Activated T-cell treated with anti-CD3 and anti-CD28 coated beads, Interleukin-2, amount 50 U/mL, for 72 hours (primary cell): ENCODE measurements around the gene AXIN1. TPM values are rescaled to one million over a fixed set of nuclear protein-coding genes. Genes with fewer than 3 reads are reported as not detected.
"Not testable (repeated sequence)": the region's sequence is repeated elsewhere in the genome, so short reads cannot be mapped to it uniquely, and the experiment has no call there.

Source experiments
- ATAC-seq, 2 donors: fragments of 150-1000 bp; cut with Tn5 transposase; replicated peaks in 1 of 2; 2 replicates each; pipeline ENCODE4 v1.10.0; 2021; ENCODE audit warnings: moderate library complexity in 2 of 2, mild to moderate bottlenecking in 1 of 2
- DNase-seq, 2 donors: peaks; one replicate each; pipeline ENCODE4 v3.0.0; 2021 to 2022; ENCODE audit warnings: mixed read lengths in 1 of 2
- H3K27ac Mint-ChIP-seq: one replicate; pipeline ENCODE4 v1.8.0; 2022; ENCODE audit warnings: mild to moderate bottlenecking, moderate library complexity, mixed read lengths
- H3K27me3 Mint-ChIP-seq: one replicate; pipeline ENCODE4 v1.8.0; 2022; ENCODE audit warnings: low read depth, mixed read lengths
- H3K36me3 Mint-ChIP-seq, 2 donors: one replicate each; pipeline ENCODE4 v1.8.0; 2022; ENCODE audit warnings: mixed read lengths in 2 of 2, mild to moderate bottlenecking in 1 of 2; ENCODE audit not compliant: insufficient read depth in 2 of 2
- H3K4me1 Mint-ChIP-seq: one replicate; pipeline ENCODE4 v1.8.0; 2022; ENCODE audit warnings: low read depth, mixed read lengths
- H3K4me3 Mint-ChIP-seq, 2 donors: one replicate each; pipeline ENCODE4 v1.8.0; 2022; ENCODE audit warnings: mild to moderate bottlenecking in 2 of 2, mixed read lengths in 2 of 2, moderate library complexity in 2 of 2
- H3K9me3 Mint-ChIP-seq, 2 donors: one replicate each; pipeline ENCODE4 v1.8.0; 2022; ENCODE audit warnings: mixed read lengths in 2 of 2
- total RNA-seq, 2 donors: library from RNA; stranded (reverse); gene quantifications; one replicate each; pipeline ENCODE4 v1.2.3, GENCODE V29; 2022

Gene AXIN1
- total RNA-seq, 2 donors from 2014 or later, result 28.8 to 29.4 TPM

DNA sequence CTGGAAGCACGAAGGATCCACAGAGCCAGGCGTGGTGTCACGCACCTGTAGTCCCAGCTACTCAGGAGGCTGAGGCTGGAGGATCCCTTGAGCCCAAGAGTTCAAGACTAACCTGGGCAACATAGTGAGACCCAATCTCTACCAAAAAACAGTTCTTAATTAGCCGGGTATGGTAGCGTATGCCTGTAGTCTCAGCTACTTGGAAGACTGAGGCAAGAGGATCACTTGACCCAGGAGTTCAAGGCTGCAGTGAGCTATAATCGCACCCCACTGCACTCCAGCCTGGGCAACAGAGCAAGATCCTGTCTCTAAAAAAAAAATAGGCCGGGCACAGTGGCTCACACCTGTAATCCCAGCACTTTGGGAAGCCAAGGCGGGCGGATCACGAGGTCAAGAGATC lies 4.0 kb downstream of the AXIN1 start:
- not testable (repeated sequence) for H3K27me3 Mint-ChIP-seq, H3K4me3 Mint-ChIP-seq, H3K27ac Mint-ChIP-seq, ATAC-seq, DNase-seq, H3K9me3 Mint-ChIP-seq
- Mint-ChIP-seq H3K36me3 (peaks cover 4 to 14% of the 10 kb centered on the region in 2 donors), H3K4me1 (peaks cover 70% of the 10 kb centered on the region)

DNA sequence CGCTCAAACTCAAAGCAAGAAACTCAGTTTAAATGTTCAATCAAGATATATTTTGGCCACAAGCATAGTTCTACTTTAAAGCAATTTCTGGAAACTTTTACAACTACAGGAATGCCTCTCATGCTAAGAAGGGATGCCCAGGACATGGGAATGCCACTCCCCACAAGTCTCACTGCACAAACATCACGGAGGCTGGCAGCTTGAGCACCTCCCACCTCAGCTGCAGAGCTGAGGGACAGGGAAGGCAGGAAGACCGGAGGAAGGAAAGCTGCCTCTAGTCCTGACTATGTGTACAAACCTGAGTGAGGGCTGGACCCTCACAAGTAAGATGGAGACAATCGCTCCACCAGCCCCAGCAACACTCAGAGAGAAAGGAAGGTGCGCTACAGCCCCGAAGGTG lies 5.3 kb downstream of the AXIN1 start:
- Mint-ChIP-seq H3K4me3 (no peak overlapping the region), H3K9me3 (no peaks in the 10 kb centered on the region), H3K27ac (no peak overlapping the region), H3K4me1 (peaks cover 82% of the 10 kb centered on the region), H3K36me3 (peaks cover 4 to 14% of the 10 kb centered on the region in 2 donors), H3K27me3 (no peaks in the 10 kb centered on the region)
- ATAC-seq (no peak), DNase-seq (no peak)

DNA sequence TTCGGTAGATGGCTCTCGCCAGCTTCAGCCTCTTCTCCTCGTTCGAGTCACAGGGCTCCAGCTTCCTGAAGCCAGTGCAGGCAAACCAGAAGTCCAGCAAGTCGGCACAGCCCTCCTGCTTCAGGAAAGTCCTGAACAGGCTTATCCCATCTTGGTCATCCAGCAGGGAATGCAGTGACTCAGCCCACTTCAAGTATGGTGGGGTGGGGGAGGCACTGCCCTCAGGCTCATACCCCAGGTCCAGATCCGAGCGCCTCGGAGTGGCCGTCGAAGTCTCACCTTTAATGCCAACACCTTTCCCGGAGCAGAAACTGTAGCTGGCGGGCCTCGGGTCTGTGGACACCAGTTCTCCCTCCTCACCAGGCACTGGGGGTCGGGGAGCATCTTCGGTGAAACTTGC lies 5.9 kb downstream of the AXIN1 start:
- no peaks in the 10 kb centered on the region for H3K9me3 Mint-ChIP-seq
- H3K36me3 Mint-ChIP-seq, result peaks cover 4 to 16% of the 10 kb centered on the region in 2 donors
- DNase-seq, result no peak
- no peak for ATAC-seq
- H3K27me3 Mint-ChIP-seq, result no peaks in the 10 kb centered on the region
- H3K27ac Mint-ChIP-seq, result no peak overlapping the region
- H3K4me1 Mint-ChIP-seq, result peaks cover 87% of the 10 kb centered on the region
- H3K4me3 Mint-ChIP-seq, result no peak overlapping the region

DNA sequence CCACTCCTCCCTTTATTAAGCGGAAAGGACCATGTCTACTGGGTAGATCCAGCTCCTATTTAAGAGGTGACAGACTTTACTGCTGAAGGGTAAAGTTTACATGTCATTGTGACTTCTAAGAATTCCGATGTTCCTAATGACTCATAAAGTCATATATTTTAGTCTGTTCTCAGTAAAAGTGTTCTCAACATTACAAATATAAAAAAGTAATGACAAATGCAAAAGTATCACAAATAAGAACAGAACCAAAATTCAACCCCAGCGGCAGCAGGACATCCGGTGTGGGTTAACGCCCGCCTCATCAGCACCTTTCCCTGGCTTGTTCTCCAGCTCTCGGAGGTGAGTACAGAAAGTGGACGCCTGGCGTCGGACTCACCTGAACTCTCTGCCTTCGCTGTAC lies 6.8 kb downstream of the AXIN1 start:
- peak overlapping the region in 1 of 2 donors; percentile 30 for H3K4me3 Mint-ChIP-seq
- peak in 1 of 2 donors; percentile 41 for DNase-seq

DNA sequence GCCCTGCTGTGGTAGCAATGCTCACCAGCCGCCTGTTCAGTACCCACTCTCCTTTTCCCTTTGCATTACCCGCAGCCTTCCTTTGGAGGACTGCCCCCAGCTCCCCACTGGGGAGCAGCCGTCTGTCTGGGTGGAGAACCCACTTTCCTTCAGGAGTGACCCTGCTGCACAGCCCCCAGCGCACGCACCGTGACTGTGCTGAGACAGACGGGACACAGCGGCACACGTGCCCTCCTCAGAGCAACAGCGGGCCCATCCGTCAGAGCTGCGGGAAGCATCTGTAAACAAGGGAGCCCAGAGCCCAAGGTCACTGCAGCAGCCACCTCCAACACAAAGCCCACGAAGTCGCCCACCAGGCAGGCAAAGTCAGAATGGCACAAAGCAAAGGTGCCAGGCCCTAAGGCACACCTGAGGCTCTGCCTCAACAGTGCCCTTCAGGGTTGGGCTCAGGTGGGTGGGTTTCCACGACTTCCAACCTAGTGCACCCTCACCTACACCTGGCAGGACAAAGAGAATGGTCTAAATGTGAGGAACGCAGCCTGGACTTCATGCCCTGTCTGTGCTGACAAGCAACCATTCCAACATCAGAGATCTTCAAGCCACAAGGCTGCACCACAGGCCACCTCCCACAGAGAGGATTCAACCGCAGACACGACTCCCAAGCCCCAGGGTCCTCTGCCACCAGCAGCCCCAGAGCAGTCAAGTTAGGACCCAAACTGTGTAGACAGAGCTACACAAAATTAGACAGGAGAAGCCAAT lies 9.9 kb downstream of the AXIN1 start:
- DNase-seq (no peak), ATAC-seq (no peak)
- no peak overlapping the region for H3K4me3 Mint-ChIP-seq
- peaks cover 4 to 13% of the 10 kb centered on the region in 2 donors for H3K36me3 Mint-ChIP-seq
- H3K27me3 Mint-ChIP-seq, result no peaks in the 10 kb centered on the region
- H3K27ac Mint-ChIP-seq, result no peak overlapping the region
- H3K4me1 Mint-ChIP-seq, result peaks cover 65% of the 10 kb centered on the region
- H3K9me3 Mint-ChIP-seq, result no peaks in the 10 kb centered on the region

More for the DNA sequence above, 6.8 kb downstream of the AXIN1 start:
- Mint-ChIP-seq H3K27ac (no peak overlapping the region), H3K36me3 (peaks cover 4 to 16% of the 10 kb centered on the region in 2 donors), H3K9me3 (no peaks in the 10 kb centered on the region), H3K4me1 (peaks cover 80% of the 10 kb centered on the region), H3K27me3 (no peaks in the 10 kb centered on the region)
- peak; percentile 46 to 77 for ATAC-seq

DNA sequence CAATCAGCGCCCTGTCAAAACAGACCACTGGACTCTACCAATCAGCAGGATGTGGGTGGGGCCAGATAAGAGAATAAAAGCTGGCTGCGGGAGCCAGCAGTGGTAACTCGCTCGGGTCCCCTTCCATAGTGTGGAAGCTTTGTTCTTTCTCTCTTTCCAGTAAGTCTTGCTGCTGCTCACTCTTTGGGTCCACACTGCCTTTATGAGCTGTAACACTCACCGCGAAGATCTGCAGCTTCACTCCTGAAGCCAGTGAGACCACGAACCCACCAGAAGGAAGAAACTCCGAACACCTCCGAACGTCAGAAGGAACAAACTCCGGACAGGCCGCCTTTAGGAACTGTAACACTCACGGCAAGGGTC lies 10.6 kb downstream of the AXIN1 start:
- H3K4me1 Mint-ChIP-seq, result peaks cover 58% of the 10 kb centered on the region
- H3K27ac Mint-ChIP-seq, H3K27me3 Mint-ChIP-seq, H3K9me3 Mint-ChIP-seq, H3K4me3 Mint-ChIP-seq, DNase-seq, ATAC-seq: not testable (repeated sequence)
- peaks cover 4 to 13% of the 10 kb centered on the region in 2 donors for H3K36me3 Mint-ChIP-seq

DNA sequence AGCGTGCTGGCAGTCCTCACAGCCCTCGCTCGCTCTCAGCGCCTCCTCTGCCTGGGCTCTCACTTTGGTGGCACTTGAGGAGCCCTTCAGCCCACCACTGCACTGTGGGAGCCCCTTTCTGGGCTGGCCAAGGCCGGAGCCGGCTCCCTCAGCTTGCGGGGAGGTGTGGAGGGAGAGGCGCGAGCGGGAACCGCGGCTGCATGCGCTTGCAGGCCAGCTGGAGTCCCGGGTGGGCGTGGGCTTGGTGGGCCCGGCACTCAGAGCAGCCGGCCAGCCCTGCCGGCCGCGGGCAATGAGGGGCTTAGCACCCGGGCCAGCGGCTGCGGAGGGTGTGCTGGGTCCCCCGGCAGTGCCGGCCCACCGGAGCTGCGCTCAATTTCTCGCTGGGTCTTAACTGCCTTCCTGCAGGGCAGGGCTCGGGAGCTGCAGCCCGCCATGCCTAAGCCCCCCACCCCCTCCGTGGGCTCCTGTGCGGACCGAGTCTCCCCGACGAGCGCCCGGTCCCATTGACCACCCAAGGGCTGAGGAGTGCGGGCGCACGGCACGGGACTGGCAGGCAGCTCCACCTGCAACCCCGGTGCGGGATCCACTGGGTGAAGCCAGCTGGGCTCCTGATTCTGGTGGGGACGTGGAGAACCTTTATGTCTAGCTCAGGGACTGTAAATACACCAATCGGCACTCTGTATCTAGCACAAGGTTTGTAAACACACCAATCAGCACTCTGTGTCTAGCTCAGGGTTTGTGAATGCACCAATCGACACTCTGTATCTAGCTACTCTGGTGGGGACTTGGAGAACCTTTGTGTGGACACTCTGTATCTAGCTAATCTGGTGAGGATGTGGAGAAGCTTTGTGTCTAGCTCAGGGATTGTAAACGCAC lies 11.2 kb downstream of the AXIN1 start:
- Mint-ChIP-seq H3K36me3 (peaks cover 4 to 13% of the 10 kb centered on the region in 2 donors), H3K4me1 (peaks cover 57% of the 10 kb centered on the region)
- H3K9me3 Mint-ChIP-seq, H3K27ac Mint-ChIP-seq, ATAC-seq, H3K27me3 Mint-ChIP-seq, DNase-seq, H3K4me3 Mint-ChIP-seq: not testable (repeated sequence)

DNA sequence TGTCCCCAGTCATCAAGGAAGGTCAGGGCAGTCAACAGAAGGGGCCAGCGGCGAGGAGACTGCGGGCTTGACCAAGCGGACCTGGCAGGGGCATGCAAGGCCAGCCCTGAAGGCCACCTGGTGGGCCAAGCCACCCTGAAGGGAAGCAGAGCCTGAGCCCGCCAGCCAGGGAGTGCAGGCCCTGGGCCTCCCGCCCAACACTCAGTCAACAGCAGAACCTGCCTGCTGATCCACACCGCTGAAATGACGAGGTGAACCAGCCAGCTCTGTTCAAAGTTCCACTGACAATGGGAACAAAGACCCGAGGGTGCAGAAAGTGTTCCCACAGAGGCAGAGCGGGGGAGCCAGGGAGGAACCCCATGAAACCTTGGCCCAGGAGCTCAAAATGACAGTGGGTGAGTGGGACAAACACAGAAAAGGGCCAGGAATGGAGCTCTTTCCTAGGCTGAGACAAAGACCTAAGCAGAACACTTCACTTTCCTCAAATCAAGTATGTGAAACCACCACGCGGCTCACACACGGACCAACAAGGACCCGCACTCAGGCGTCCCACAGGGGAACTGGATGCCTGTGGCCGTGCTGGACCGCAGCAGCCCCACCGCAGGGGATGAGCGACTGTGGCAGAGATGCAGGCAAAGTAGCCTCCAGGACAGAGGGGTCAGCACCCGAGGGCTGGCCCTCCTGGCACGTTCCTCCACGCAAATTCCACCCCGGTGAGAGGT lies 12.0 kb downstream of the AXIN1 start:
- Mint-ChIP-seq H3K27ac (no peak overlapping the region), H3K4me3 (no peak overlapping the region), H3K9me3 (no peaks in the 10 kb centered on the region), H3K4me1 (peaks cover 56% of the 10 kb centered on the region), H3K27me3 (no peaks in the 10 kb centered on the region), H3K36me3 (peaks cover 2 to 9% of the 10 kb centered on the region in 2 donors)
- no peak for ATAC-seq
- no peak for DNase-seq

DNA sequence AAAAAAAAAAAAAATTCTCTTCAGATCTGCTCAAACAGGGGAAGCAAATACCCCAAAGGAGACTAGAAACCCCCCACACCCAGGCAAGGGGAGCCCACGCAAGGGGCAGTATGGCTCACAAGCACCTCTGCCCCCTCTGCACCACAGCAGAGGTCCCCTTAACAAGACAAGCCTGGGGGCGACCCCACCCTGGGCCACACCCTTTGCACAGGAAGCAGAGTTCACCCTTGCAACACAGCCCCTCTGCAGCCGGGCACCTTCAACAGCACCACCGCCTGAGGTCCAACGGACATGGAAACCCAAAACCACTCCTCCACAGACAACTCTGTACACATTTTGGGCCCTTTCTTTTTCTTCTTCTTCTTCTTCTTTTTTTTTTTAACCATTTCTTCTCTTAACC lies 12.8 kb downstream of the AXIN1 start:
- no peaks in the 10 kb centered on the region for H3K27me3 Mint-ChIP-seq
- peak overlapping the region in 1 of 2 donors; percentile 42 for H3K4me3 Mint-ChIP-seq
- DNase-seq (no peak), ATAC-seq (peak; percentile 25 to 36)
- peaks cover 2 to 7% of the 10 kb centered on the region in 2 donors for H3K36me3 Mint-ChIP-seq
- no peaks in the 10 kb centered on the region for H3K9me3 Mint-ChIP-seq
- H3K4me1 Mint-ChIP-seq, result peaks cover 55% of the 10 kb centered on the region
- H3K27ac Mint-ChIP-seq, result no peak overlapping the region

DNA sequence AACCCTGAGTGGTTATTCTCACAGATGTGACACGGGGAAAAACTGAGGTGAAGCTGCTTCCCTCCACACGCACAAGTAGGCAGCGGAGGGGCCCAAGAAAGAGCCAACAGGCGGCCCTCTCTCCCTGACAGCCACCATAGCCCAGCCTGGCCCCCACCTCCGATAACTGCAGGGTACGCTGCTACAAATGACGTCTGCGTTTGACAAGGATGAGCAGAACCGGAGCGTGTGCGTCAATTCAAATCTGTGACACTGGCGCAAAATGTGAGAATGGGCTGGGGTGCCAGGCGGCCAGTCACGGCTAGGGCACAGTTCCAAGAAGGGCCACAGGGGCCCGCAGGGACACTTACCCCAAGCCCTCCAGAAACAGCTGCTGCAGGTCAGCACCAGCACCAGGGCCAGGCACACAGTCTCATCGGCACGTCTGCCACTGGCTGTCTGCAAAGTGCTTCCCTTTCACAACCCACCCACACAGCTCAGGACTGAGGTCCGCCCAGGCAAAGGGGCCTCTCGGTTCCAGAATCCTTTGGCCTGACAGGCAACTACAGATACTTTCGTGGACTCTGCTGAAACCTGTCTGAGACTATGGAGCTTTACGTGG lies 14.4 kb downstream of the AXIN1 start:
- peaks cover 0 to 2% of the 10 kb centered on the region in 2 donors for H3K36me3 Mint-ChIP-seq
- ATAC-seq (no peak), DNase-seq (no peak)
- no peaks in the 10 kb centered on the region for H3K27me3 Mint-ChIP-seq
- no peak overlapping the region for H3K27ac Mint-ChIP-seq
- H3K9me3 Mint-ChIP-seq, result peaks cover 0 to 3% of the 10 kb centered on the region in 2 donors
- H3K4me3 Mint-ChIP-seq, result no peak overlapping the region
- H3K4me1 Mint-ChIP-seq, result peaks cover 45% of the 10 kb centered on the region

DNA sequence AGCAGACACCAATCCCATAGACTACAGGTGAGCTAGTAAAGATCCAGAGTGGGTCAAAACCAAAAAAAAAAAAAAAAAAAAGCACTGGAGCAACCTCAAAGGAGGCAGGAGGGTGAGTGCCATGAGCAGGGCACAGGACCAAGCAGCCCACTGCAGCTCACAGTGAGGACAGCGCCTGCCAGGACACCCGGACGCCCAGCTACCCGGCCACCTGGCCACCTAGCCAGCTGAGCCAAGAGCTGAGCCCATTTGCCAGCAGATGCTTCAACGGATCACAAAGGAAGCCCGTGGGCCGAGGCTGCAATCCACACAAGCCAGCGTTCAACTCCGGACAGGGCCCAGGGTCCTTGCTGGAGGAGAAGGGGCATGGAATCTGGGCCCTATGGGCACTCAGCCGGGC lies 15.1 kb downstream of the AXIN1 start:
- Mint-ChIP-seq H3K4me3 (no peak overlapping the region), H3K36me3 (peaks cover 0 to 2% of the 10 kb centered on the region in 2 donors), H3K27ac (no peak overlapping the region), H3K27me3 (no peaks in the 10 kb centered on the region), H3K4me1 (peaks cover 42% of the 10 kb centered on the region), H3K9me3 (peaks cover 0 to 3% of the 10 kb centered on the region in 2 donors)
- no peak for DNase-seq
- ATAC-seq, result no peak

DNA sequence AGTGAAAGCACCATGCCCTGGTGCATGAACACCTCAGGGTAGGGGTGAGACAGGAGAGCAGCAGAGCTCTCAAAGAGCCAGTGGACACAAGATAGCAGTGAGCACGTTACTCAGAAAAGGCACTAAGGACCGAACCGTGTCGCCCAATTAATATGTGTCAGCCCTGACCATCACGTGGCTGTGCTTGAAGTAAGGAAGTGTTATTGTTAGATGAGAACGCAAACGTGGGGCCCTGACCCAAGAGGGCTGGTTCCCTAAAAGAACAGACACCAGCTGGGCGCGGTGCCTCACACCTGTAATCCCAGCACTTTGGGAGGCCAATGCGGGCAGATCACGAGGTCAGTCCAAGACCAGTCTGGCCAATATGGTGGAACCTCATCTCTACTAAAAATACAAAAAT lies 16.3 kb downstream of the AXIN1 start:
- Mint-ChIP-seq H3K36me3 (no peaks in the 10 kb centered on the region), H3K4me3 (no peak overlapping the region), H3K27me3 (no peaks in the 10 kb centered on the region), H3K27ac (no peak overlapping the region), H3K4me1 (peaks cover 45% of the 10 kb centered on the region), H3K9me3 (peaks cover 0 to 3% of the 10 kb centered on the region in 2 donors)
- ATAC-seq (no peak), DNase-seq (no peak)
